ENCODE measurements around the gene NNT. TPM values are rescaled to one million over a fixed set of nuclear protein-coding genes. Genes with fewer than 3 reads are reported as not detected.
"Not testable (repeated sequence)": the region's sequence is repeated elsewhere in the genome, so short reads cannot be mapped to it uniquely, and the experiment has no call there.

Gene NNT
- total RNA-seq, 4 donors from 2014 or later: 21.9 to 93.0 (median 48.8) TPM

- Histone ChIP-seq H3K27ac (no peak overlapping the region), H3K4me1 (peaks cover 0 to 4% (median 0%) of the 10 kb centered on the region in 4 donors), H3K9me3 (no peaks in the 10 kb centered on the region), H3K27me3 (no peaks in the 10 kb centered on the region), H3K36me3 (peaks cover 0 to 9% (median 2%) of the 10 kb centered on the region in 4 donors), H3K4me3 (no peak overlapping the region)
- DNase-seq: no peak
- intact Hi-C loops (cut with DNase I; ENCODE audit: low total_unique reads): no loop called here
- in situ Hi-C loops (cut with MboI; ENCODE audit: low pct_ligation_motif_present in 1 of 4, low pct_unique_long_range_greater_than_20kb in 1 of 4, low sequenced_read_pairs in 3 of 4): no loop called here
- no peak for TF ChIP-seq EP300 (IDR thresholded peaks at IDR 0.05; ENCODE audit: low read depth)
- 94% methylated on average over 4 of the region's 4 CpGs; no CpG with 5 or more reads in 1 of the 2 donors for WGBS, 2 donors (ENCODE audit: low coverage in 1 of 2)
Observed at GRCh38 chr5:43691275-43691674, 88.3 kb downstream of the NNT start.

GRCh38 chr5:43691893-43692292, 88.9 kb downstream of the NNT start:
- no peaks in the 10 kb centered on the region for H3K9me3 ChIP-seq
- DNase-seq: no peak
- 95 to 100% methylated on average over 1 of the region's 1 CpG for WGBS, 2 donors (ENCODE audit: low coverage in 1 of 2)
- in situ Hi-C loops (cut with MboI; ENCODE audit: low pct_ligation_motif_present in 1 of 4, low pct_unique_long_range_greater_than_20kb in 1 of 4, low sequenced_read_pairs in 3 of 4) (no loop called here), intact Hi-C loops (cut with DNase I; ENCODE audit: low total_unique reads) (no loop called here)
- H3K4me3 ChIP-seq: no peak overlapping the region
- peaks cover 0 to 4% (median 0%) of the 10 kb centered on the region in 4 donors for H3K4me1 ChIP-seq
- no peak overlapping the region for H3K27ac ChIP-seq
- H3K27me3 ChIP-seq: no peaks in the 10 kb centered on the region
- no peak for TF ChIP-seq POLR2A (IDR thresholded peaks at IDR 0.05)
- TF ChIP-seq EP300 (IDR thresholded peaks at IDR 0.05; ENCODE audit: low read depth): no peak
- TF ChIP-seq, protein P1, sequence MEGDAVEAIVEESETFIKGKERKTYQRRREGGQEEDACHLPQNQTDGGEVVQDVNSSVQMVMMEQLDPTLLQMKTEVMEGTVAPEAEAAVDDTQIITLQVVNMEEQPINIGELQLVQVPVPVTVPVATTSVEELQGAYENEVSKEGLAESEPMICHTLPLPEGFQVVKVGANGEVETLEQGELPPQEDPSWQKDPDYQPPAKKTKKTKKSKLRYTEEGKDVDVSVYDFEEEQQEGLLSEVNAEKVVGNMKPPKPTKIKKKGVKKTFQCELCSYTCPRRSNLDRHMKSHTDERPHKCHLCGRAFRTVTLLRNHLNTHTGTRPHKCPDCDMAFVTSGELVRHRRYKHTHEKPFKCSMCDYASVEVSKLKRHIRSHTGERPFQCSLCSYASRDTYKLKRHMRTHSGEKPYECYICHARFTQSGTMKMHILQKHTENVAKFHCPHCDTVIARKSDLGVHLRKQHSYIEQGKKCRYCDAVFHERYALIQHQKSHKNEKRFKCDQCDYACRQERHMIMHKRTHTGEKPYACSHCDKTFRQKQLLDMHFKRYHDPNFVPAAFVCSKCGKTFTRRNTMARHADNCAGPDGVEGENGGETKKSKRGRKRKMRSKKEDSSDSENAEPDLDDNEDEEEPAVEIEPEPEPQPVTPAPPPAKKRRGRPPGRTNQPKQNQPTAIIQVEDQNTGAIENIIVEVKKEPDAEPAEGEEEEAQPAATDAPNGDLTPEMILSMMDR (IDR thresholded peaks at IDR 0.05): no peak
- no peak for TF ChIP-seq POLR2AphosphoS5 (IDR thresholded peaks at IDR 0.05)
- peaks cover 0 to 15% (median 2%) of the 10 kb centered on the region in 4 donors for H3K36me3 ChIP-seq

DNA sequence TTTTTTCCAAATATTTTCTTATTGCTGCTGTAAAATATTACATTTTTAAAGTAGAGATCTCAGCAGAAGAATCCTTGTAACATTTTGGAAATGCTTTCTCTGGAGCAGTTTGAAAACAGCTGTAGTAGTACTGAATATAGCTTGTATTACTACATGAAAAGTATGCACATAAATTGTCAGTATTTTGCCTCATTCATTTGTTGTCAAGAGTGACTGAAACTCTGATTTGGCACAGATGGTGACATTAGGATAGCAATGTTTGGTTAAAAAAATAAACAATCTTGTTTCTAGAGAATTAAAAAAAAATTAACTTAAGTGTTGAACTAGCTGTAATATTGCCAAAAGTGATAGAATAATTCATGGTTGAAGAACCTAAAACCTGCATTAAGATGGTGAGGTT, 90.4 kb downstream of the NNT start:
- intact Hi-C loops (cut with DNase I; ENCODE audit: low total_unique reads): no loop called here
- no peak for DNase-seq
- no peak overlapping the region for H3K4me3 ChIP-seq
- H3K4me1 ChIP-seq: peaks cover 0 to 4% (median 0%) of the 10 kb centered on the region in 4 donors
- in situ Hi-C loops (cut with MboI; ENCODE audit: low pct_ligation_motif_present in 1 of 4, low pct_unique_long_range_greater_than_20kb in 1 of 4, low sequenced_read_pairs in 3 of 4): no loop called here
- H3K36me3 ChIP-seq: peaks cover 0 to 15% (median 2%) of the 10 kb centered on the region in 4 donors
- H3K27ac ChIP-seq: no peak overlapping the region
- TF ChIP-seq POLR2AphosphoS5 (IDR thresholded peaks at IDR 0.05): no peak
- TF ChIP-seq, protein P1 (IDR thresholded peaks at IDR 0.05): no peak
- no peak for TF ChIP-seq POLR2A (IDR thresholded peaks at IDR 0.05)
- TF ChIP-seq EP300 (IDR thresholded peaks at IDR 0.05; ENCODE audit: low read depth): no peak
- H3K9me3 ChIP-seq: no peaks in the 10 kb centered on the region
- H3K27me3 ChIP-seq: no peaks in the 10 kb centered on the region

DNA sequence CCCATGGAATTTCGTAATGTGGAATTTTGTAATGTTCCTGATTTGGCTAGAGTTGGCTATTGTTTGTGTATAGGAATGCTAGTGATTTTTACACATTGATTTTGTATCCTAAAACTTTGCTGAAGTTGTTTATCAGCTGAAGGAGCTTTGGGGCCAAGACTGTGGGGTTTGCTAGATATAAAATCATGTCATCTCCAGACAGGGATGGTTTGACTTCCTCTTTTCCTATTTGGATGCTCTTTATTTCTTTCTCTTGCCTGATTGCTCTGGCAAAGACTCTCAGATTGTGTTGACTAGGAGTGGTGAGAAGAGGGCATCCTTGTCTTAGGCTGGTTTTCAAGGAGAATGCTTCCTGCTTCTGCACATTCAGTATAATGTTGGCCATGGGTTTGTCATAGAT, 91.0 kb downstream of the NNT start:
- no peaks in the 10 kb centered on the region for H3K9me3 ChIP-seq
- H3K4me1 ChIP-seq: peaks cover 0 to 4% (median 0%) of the 10 kb centered on the region in 4 donors
- intact Hi-C loops (cut with DNase I; ENCODE audit: low total_unique reads): no loop called here
- DNase-seq: no peak
- H3K27me3 ChIP-seq: no peaks in the 10 kb centered on the region
- in situ Hi-C loops (cut with MboI; ENCODE audit: low pct_ligation_motif_present in 1 of 4, low pct_unique_long_range_greater_than_20kb in 1 of 4, low sequenced_read_pairs in 3 of 4): no loop called here
- no peak overlapping the region for H3K27ac ChIP-seq
- H3K4me3 ChIP-seq: no peak overlapping the region
- WGBS, 2 donors (ENCODE audit: low coverage in 1 of 2): 78 to 97% methylated on average over 1 of the region's 1 CpG
- TF ChIP-seq, protein P1 (IDR thresholded peaks at IDR 0.05): no peak
- TF ChIP-seq POLR2AphosphoS5 (IDR thresholded peaks at IDR 0.05) (no peak), POLR2A (IDR thresholded peaks at IDR 0.05) (no peak), EP300 (IDR thresholded peaks at IDR 0.05; ENCODE audit: low read depth) (no peak)
- H3K36me3 ChIP-seq: peaks cover 0 to 15% (median 2%) of the 10 kb centered on the region in 4 donors

GRCh38 chr5:43696444-43696843, 93.5 kb downstream of the NNT start:
- H3K9me3 ChIP-seq; in situ Hi-C loops (cut with MboI; ENCODE audit: low pct_ligation_motif_present in 1 of 4, low pct_unique_long_range_greater_than_20kb in 1 of 4, low sequenced_read_pairs in 3 of 4); H3K27ac ChIP-seq; intact Hi-C loops (cut with DNase I; ENCODE audit: low total_unique reads); H3K4me1 ChIP-seq; H3K4me3 ChIP-seq; H3K27me3 ChIP-seq; DNase-seq: not testable (repeated sequence)
- 97% methylated on average over 2 of the region's 2 CpGs; no CpG with 5 or more reads in 1 of the 2 donors for WGBS, 2 donors (ENCODE audit: low coverage in 1 of 2)
- peaks cover 0 to 15% (median 2%) of the 10 kb centered on the region in 4 donors for H3K36me3 ChIP-seq
